Fibroblast of lung (primary cell): ENCODE data around the gene CTSA. TPM values are rescaled to one million over a fixed set of nuclear protein-coding genes. Genes with fewer than 3 reads are reported as not detected.

Experiments
- DNase-seq, 2 donors: peaks; one replicate each; pipeline versions ENCODE4 v3.0.0 to v3.0.0-alpha.2; 2010; ENCODE audit warnings: low read depth in 2 of 2
- H2AFZ ChIP-seq: 2 replicates; pipeline ENCODE4 v1.5.1; 2012; ENCODE audit warnings: low read length, control low read depth, inconsistent platforms
- H3K27ac ChIP-seq: 2 replicates; pipeline ENCODE4 v1.5.1; 2011; ENCODE audit warnings: low read length, control low read depth; ENCODE audit not compliant: insufficient read depth
- H3K27me3 ChIP-seq: 2 replicates; pipeline ENCODE4 v1.5.1; 2011; ENCODE audit warnings: mild to moderate bottlenecking, low read length; ENCODE audit not compliant: control insufficient read depth, insufficient read depth
- H3K36me3 ChIP-seq: 2 replicates; pipeline ENCODE4 v1.5.1; 2011; ENCODE audit warnings: low read length; ENCODE audit not compliant: control insufficient read depth, insufficient read depth
- H3K4me1 ChIP-seq: 2 replicates; pipeline ENCODE4 v1.5.1; 2011; ENCODE audit warnings: low read length; ENCODE audit not compliant: control insufficient read depth, insufficient read depth; ENCODE audit errors: extremely low read depth
- H3K4me2 ChIP-seq: 2 replicates; pipeline ENCODE4 v1.5.1; 2011; ENCODE audit warnings: low read length, control low read depth; ENCODE audit not compliant: insufficient read depth; ENCODE audit errors: extremely low read depth
- H3K4me3 ChIP-seq, 4 experiments: fragments of 200-600 bp in 1 of 4; sonication (generic) in 1 of 4; replicated peaks in 1 of 4; 2 replicates each; pipeline ENCODE4 v1.5.1; 2011 to 2016; ENCODE audit warnings: low read length in 4 of 4, low read depth in 3 of 4, mild to moderate bottlenecking in 3 of 4, control low read depth in 2 of 4, inconsistent platforms in 1 of 4, mixed read lengths in 1 of 4; ENCODE audit not compliant: insufficient read depth in 1 of 4; ENCODE audit errors: control extremely low read depth in 1 of 4
- H3K79me2 ChIP-seq: 2 replicates; pipeline ENCODE4 v1.5.1; 2012; ENCODE audit warnings: mild to moderate bottlenecking, low read length, inconsistent platforms; ENCODE audit not compliant: control insufficient read depth, insufficient read depth
- H3K9ac ChIP-seq: 2 replicates; pipeline ENCODE4 v1.5.1; 2011; ENCODE audit warnings: mild to moderate bottlenecking, low read length, control low read depth; ENCODE audit not compliant: insufficient read depth
- H3K9me3 ChIP-seq: 2 replicates; pipeline ENCODE4 v1.5.1; 2012; ENCODE audit warnings: low read depth, low read length; ENCODE audit not compliant: control insufficient read depth, insufficient read depth
- H4K20me1 ChIP-seq: 2 replicates; pipeline ENCODE4 v1.5.1; 2011; ENCODE audit warnings: low read length; ENCODE audit not compliant: control insufficient read depth, insufficient read depth; ENCODE audit errors: extremely low read depth
- CTCF ChIP-seq, 2 donors: IDR thresholded peaks in 1 of 2; conservative IDR thresholded peaks in 1 of 2; 1 replicate in 1 of 2; 2 replicates in 1 of 2; pipeline ENCODE4 v1.5.1; 2011 to 2012; ENCODE audit warnings: low read length in 2 of 2, control low read depth in 1 of 2, inconsistent platforms in 1 of 2, low read depth in 1 of 2, mild to moderate bottlenecking in 1 of 2
- EZH2 ChIP-seq: IDR thresholded peaks from 2 replicates; pipeline ENCODE4 v1.5.1; 2012; ENCODE audit warnings: low read length, control low read depth, mild to moderate bottlenecking; ENCODE audit errors: missing control alignments
- polyA plus RNA-seq, 2 donors: library from polyadenylated mRNA; depleted of rRNA in 1 of 2; stranded (reverse) in 1 of 2; unstranded in 1 of 2; fragments of >200 nt; gene quantifications; 2 replicates each; pipeline ENCODE4 v1.2.1, GENCODE V29; 2011 to 2012; ENCODE audit warnings: missing spikeins in 1 of 2
- total RNA-seq: library from RNA; depleted of rRNA; stranded (reverse); fragments of >200 nt; gene quantifications from 2 replicates; pipeline ENCODE4 v1.2.1, GENCODE V29; 2014

Gene CTSA
- total and polyA plus RNA-seq, 2 donors (not counting 1 experiment from before 2014, with no cell fraction given): 116 to 364 TPM

- Histone ChIP-seq H3K36me3 (peaks cover 3% of the 10 kb centered on the region), H3K4me1 (peaks cover 2% of the 10 kb centered on the region), H3K4me2 (no peak overlapping the region), H3K27ac (no peak overlapping the region), H3K4me3 (no peak overlapping the region), H4K20me1 (no peaks in the 10 kb centered on the region), H3K9ac (no peak overlapping the region), H3K79me2 (peaks cover 19% of the 10 kb centered on the region), H3K9me3 (no peaks in the 10 kb centered on the region), H3K27me3 (no peaks in the 10 kb centered on the region), H2AFZ (no peak overlapping the region)
- TF ChIP-seq EZH2: no peak
- no peak for TF ChIP-seq CTCF (conservative IDR thresholded peaks at IDR 0.05 in 1 of 2, IDR thresholded peaks at IDR 0.05 in 1 of 2; ENCODE audit: low read depth in 1 of 2, low read length in 2 of 2)
- no peak for DNase-seq
Measured at GRCh38 chr20:45853484-45853883, 37.7 kb upstream of the CTSA start.

DNA sequence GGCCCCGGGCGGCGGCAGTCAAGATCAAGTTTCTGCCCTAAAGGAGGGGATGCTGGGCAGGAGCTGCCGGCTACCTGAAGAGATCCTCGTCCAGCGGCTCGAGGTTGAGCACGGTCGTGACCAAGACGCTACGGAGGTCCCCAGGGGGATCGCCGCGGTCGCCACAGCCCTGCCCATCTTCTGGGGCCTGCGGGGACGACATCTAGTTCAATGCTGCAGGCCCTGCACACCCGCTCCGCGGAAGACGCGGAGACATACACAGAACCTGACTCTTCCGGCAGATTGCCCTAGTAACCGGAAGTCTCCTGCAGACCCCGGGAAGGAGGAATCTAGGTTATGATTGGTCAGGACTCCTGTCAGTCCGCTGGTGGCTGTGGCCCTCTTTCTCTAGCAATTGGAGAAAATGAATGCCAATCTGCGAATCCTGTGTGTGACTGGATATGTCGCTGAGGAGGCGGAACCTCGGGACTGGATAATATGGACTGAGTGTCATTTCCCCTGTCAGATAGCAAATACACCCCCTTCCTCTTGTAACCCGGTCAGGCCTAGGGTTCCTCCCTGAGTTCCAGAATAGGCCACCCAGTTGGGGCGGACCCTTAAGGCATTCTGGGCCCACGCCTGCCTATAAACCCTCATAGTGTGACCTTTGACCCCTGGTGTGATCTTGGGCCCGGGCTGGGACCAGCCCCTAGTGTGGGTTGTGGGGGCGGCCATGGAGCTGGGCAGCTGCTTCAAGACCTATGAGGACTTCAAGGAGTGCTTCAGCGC is 33.8 kb upstream of the CTSA start, which contains the start of the genes ACOT8 and ZSWIM3:
ACOT8 (minus strand) TSS at position 279 of the 768 bp plus-strand sequence; CDS start at position 202, 77 bp downstream.
ZSWIM3 (plus strand) TSS at position 501 of the 768 bp plus-strand sequence; CDS start at position 713, 212 bp downstream.
- peak within 1 kb of the TSS; percentile 74 for H3K9ac ChIP-seq
- H3K27ac ChIP-seq: peak within 1 kb of the TSS; percentile 73
- peak within 1 kb of the TSS; percentile 88 for H3K4me2 ChIP-seq
- no peaks in the 10 kb centered on the region for H4K20me1 ChIP-seq
- no peaks in the 10 kb centered on the region for H3K9me3 ChIP-seq
- no peak for TF ChIP-seq CTCF (conservative IDR thresholded peaks at IDR 0.05 in 1 of 2, IDR thresholded peaks at IDR 0.05 in 1 of 2; ENCODE audit: low read depth in 1 of 2, low read length in 2 of 2)
- no peak for TF ChIP-seq EZH2
- H3K4me3 ChIP-seq: peak within 1 kb of the TSS; percentile 83 to 86 (median 86)
- H3K79me2 ChIP-seq: peaks cover 19% of the 10 kb centered on the region
- peaks cover 2% of the 10 kb centered on the region for H3K4me1 ChIP-seq
- peak; percentile 100 for DNase-seq
- peaks cover 3% of the 10 kb centered on the region for H3K36me3 ChIP-seq
- H2AFZ ChIP-seq: peak within 1 kb of the TSS; percentile 84
- H3K27me3 ChIP-seq: no peaks in the 10 kb centered on the region

DNA sequence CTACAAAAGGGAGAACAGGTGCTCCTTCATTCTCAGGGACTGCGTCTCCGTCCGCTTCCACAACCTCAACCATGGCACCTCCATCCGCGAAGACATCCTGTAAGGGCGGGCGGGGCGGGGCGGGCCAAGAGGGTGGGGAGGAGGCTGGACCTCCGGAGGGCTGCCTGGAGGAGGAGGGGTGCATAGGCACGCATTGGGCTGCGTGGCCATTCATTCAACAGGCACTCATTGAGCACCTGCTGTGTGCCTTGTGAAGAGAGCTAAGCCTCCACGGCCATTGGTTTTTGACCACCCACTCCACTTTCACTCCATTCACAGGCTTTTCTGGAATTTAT is 33.3 kb upstream of the CTSA start:
- Histone ChIP-seq H2AFZ (peak overlapping the region; percentile 9), H3K4me1 (peaks cover 2% of the 10 kb centered on the region), H3K79me2 (peaks cover 19% of the 10 kb centered on the region), H3K9ac (peak overlapping the region; percentile 32), H4K20me1 (no peaks in the 10 kb centered on the region), H3K9me3 (no peaks in the 10 kb centered on the region), H3K4me3 (peak overlapping the region; percentile 49 to 86 (median 84)), H3K27me3 (no peaks in the 10 kb centered on the region), H3K36me3 (peaks cover 3% of the 10 kb centered on the region), H3K4me2 (peak overlapping the region; percentile 85), H3K27ac (peak overlapping the region; percentile 43)
- DNase-seq: no peak
- TF ChIP-seq EZH2 (no peak), CTCF (conservative IDR thresholded peaks at IDR 0.05 in 1 of 2, IDR thresholded peaks at IDR 0.05 in 1 of 2; ENCODE audit: low read depth in 1 of 2, low read length in 2 of 2) (no peak)
